Measurements from ENCODE around the gene CENPP.

The CENPP gene

DNA sequence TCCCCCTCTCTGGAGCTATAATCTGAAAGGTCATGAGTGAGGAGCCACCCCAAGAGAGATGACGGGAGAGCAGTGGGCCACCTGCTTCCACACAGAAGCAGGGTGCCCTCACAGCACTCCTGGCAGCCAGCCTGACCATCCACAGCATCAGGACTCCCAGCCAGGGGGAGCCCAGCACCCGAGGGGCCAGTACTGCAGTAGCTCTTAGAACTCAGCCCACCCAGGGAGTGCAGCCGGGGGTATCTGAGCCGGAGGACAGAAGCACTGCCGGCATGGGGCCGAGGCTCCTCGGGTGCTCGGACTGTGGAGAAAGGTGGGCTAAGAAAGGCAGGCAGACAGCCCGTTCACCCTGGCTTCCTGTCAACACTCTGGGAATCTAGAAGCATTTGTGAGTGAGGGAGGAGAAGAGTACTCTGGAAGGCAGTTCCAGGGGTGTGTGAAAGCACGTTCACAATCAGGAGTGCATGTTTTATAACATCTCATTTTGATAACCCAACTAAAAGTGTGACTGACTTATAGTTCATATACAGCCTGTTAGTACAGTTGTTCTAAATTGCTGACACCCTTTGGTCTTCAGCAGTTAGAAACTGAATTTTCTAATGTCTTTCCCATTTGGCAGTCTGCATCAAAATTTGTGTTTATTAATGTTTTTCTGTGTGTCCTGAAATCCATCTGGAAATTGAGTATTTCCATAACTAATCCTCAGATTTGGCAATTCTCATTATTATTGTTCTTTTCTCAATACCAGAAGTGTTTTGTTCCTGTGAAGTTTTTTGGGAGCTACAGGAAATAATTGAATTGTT lies 182.5 kb downstream of the CENPP start:
- DNase-seq (ENCODE audit: low spot score): no peak

GRCh38 chr9:92509050-92509449 lies 183.3 kb downstream of the CENPP start:
- DNase-seq (ENCODE audit: low spot score): no peak

- DNase-seq (ENCODE audit: low spot score): no peak
These were observed 185.0 kb downstream of the CENPP start for GRCh38 chr9:92510747-92511146.

- DNase-seq (ENCODE audit: low spot score): no peak
These were observed 186.9 kb downstream of the CENPP start for GRCh38 chr9:92512622-92513021.

GRCh38 chr9:92513349-92513748 lies 187.6 kb downstream of the CENPP start:
- DNase-seq (ENCODE audit: low spot score): no peak

DNA sequence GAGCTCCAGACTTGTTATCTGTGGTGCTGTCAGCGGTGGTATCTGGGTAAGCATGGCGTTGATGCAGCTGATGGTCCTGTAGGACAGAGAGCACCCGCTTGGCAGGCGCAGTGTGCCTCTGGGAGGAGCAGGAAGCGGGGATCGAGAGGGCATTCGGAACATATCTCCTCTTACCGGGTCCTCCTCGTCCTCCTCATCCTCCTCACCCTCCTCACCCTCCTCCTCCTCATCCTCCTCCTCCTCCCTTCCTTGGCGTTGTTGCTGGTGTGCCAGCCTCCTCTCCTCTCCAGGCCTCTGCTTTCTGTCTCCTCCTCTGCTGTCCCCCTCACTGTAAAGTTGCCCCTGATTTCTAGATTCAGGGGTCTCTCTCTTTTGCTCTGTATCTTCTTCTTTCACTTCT lies 188.9 kb downstream of the CENPP start:
- no peak for DNase-seq (ENCODE audit: low spot score)

DNA sequence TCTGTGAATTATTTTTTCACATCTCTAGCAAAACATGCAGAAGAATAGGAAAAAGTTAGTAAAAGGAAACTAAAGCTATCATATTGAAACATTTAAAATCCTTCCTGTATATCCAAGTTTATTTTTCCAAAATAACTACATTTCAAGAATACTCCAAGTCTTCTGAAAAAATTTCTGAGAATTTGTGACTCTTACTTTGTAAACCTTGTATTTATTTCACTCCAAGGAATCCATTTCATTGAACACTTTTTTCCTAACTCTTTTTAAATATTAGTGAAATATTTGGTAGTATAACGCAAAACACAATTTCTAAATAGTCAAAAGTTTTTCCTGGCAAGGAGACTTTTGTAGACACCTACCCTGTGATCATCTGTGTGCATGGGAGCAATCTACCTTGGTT lies 190.8 kb downstream of the CENPP start:
- DNase-seq (ENCODE audit: low spot score): no peak

GRCh38 chr9:92517046-92517445 lies 191.3 kb downstream of the CENPP start:
- no peak for DNase-seq (ENCODE audit: low spot score)

DNA sequence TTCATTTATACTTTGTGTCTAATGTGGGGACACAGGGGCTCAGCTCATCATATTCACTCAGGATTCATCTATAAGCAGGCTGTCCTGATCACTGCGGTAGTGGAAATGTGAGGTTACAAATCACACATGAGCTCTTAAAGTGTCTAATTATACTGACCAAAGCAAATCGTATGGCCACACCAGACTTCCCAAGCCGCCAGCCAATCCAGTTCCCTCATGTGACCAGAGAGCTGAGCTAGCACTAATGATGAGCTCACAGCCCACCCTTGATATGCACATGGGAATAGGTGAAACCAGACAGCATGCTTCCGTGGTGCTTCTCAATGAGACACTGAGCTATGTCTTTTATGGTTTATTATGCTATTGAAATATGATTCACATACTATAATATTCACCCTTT lies 192.4 kb downstream of the CENPP start:
- no peak for DNase-seq (ENCODE audit: low spot score)

DNA sequence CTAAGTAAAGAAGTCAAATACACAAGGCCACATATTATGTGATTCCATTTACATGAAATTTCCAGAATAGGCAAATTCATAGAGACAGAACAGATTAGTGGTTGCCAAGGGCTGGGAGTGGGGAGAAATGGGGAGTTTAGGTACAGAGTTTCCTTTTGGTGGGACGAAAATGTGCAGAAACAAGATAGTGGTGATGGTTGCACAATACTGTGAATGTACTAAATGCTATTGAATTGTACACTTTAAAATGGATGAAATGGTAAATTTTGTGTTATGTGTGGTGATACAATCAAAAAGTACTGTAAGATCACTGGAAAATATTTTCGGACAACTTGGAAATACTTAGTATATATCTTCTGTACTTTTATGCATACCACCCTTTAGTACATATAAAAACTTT lies 195.1 kb downstream of the CENPP start:
- DNase-seq (ENCODE audit: low spot score): no peak

DNA sequence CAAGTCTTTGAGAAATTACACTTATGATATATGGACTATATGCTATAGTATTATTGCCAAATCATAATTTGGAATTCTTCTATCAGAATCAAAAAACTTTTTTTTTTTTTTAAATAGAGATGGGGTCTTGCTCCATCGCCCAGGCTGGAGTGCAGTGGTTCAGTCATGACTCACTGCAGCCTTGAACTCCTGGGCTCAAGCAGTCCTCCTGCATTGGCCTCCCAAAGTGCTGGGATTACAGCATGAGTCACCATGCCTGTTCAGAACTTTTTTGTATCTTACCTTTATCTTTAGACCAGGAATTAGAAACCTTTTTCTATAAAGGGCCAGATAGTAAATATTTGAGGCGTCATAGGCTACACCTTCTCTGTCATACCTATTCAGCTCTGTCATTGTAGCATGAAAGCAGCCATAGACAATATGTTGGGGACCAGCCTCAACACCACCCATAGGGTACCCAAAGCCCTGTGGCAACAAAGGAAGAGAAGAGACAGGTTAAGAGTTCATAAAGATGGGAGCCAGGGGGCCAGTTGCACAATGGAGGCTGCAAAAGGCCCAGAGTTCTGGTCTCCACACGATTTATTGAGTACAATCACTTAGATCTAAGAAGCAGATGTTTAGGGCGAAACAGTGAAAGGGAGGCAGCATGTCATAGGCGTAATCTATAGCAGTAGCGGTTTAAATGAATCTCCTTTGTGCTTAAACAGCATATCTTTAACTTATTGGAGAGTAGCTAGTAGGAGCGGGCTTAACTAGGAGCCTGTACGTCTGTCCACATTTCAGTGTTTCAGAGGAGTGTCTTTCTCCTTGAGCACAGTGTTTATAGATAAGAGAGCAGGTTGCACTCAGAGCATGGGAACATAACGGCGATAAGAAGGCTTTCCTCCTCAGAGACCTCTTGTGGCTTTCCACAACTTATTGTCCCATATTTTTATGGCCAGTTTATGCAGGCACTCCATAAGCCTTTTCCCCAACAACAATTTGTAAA lies 197.5 kb downstream of the CENPP start:
- DNase-seq (ENCODE audit: low spot score): no peak

- no peak for DNase-seq (ENCODE audit: low spot score)
These were observed 199.1 kb downstream of the CENPP start for GRCh38 chr9:92524881-92525280.

DNA sequence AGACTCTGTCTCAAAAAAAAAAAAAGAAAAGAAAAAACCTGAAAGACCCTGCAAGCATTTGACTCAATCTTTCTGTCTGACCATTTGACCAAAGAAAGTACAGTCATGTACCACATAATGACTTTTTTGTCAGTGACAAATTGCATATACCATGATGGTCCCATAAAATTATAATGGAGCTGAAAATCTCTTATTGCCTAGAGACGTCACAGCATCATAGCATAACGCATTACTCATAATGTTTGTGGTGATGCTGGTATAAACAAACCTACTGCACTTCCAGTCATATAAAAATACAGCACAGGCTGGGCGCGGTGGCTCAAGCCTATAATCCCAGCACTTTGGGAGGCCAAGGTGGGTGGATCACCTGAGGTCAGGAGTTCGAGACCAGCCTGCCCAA lies 199.6 kb downstream of the CENPP start:
- no peak for DNase-seq (ENCODE audit: low spot score)

GRCh38 chr9:92527291-92527828 lies 201.6 kb downstream of the CENPP start:
- no peak for DNase-seq (ENCODE audit: low spot score)

- DNase-seq (ENCODE audit: low spot score): no peak
These were observed 202.2 kb downstream of the CENPP start for GRCh38 chr9:92527832-92528521.

- DNase-seq (ENCODE audit: low spot score): no peak
These were observed 202.7 kb downstream of the CENPP start for GRCh38 chr9:92528522-92528849.

GRCh38 chr9:92529124-92529523 lies 203.4 kb downstream of the CENPP start:
- DNase-seq (ENCODE audit: low spot score): no peak

- no peak for DNase-seq (ENCODE audit: low spot score)
These were observed 205.1 kb downstream of the CENPP start for GRCh38 chr9:92530893-92531292.

DNA sequence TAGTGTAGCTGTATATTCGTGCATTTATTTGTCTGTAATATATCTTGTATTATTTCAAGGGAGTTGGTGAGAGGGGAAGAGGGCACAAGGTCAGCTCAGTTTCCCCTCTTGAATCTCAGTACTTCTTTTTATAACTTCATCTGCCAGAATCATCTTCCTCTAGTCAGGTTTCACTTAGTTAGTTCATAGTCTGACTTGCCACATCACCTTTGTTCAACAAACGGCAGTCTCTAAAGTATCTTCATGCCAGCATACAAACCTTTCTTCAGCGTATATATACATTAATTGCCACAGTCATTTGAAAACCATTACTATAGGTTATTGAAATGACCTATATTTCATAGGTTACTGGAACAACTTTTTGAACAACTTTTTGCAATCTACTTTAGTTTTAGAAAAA lies 208.5 kb downstream of the CENPP start:
- DNase-seq (ENCODE audit: low spot score): no peak

GRCh38 chr9:92534674-92535073 lies 208.9 kb downstream of the CENPP start:
- DNase-seq (ENCODE audit: low spot score): no peak

DNA sequence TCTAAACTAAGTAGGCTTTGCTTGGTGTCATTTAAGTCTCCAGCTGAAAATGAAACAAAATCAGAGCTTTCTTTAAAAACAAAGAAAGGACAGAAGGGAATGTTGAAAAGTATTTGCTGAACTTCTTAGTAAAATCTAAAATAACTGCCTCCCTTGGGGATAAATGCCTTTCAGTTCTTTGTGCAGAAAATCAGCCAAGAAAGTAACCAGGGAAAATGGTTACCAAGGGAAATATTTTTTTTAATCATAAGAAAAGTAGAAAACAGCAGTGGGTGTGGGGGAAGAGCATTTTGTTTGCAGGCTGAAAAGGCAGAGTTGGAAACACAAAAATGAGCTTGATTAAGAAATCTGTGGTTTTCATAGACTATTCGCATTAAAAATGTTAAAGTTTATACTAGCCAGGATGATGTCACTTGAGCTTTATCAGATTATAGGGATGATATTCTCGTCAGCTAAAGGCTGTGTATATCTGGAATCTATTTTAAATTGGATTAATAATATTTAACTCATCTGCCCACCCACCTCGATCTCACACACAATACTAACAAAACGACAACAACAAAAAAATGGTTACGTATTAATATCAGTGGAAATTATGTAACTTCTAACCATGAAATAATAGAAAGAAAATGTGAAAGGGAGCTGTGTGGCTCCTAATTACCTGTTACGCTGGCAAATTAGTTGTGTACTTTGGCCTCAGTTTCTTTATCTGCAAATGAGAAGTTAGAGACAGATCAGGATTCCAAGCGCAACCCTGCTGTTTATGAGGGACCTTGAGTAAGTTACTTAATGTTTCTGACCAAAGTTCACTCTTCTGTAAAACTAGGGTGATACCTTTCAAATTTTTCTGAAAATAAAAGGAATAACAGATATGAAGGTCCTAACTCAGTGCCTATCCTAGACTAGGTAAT lies 210.4 kb downstream of the CENPP start, which contains the start of gene ECM2:
TSS of gene ECM2 (minus strand) at position 51 of the 911 bp plus-strand sequence. CDS start 13,124 bp downstream, outside the sequence.
- no peak for DNase-seq (ENCODE audit: low spot score)

Measured in SW480 (cell line).